ENCODE data around the gene TNIK.

DNA sequence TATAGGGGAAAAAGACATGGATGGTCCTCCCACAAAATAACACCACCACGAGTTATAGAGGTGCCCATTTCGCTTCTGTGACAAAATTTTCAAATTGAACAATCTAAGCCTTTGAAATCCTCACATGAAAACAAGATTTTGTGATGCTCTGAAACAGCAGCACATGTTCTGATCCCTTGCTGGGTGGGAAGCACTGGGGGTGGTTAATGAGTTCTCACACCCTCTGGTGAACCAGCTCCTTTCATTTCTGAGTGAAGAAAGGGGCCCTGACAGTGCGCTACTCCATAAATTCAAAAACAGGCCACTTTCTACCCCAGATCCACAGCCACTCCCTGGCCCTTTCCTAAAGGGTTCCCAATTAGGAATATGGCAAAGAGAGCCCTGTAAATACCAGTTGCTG is 129.3 kb downstream of the TNIK start:
- TF ChIP-seq, protein P1, sequence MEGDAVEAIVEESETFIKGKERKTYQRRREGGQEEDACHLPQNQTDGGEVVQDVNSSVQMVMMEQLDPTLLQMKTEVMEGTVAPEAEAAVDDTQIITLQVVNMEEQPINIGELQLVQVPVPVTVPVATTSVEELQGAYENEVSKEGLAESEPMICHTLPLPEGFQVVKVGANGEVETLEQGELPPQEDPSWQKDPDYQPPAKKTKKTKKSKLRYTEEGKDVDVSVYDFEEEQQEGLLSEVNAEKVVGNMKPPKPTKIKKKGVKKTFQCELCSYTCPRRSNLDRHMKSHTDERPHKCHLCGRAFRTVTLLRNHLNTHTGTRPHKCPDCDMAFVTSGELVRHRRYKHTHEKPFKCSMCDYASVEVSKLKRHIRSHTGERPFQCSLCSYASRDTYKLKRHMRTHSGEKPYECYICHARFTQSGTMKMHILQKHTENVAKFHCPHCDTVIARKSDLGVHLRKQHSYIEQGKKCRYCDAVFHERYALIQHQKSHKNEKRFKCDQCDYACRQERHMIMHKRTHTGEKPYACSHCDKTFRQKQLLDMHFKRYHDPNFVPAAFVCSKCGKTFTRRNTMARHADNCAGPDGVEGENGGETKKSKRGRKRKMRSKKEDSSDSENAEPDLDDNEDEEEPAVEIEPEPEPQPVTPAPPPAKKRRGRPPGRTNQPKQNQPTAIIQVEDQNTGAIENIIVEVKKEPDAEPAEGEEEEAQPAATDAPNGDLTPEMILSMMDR (conservative IDR thresholded peaks at IDR 0.05; ENCODE audit: low read depth, low read length) = no peak
- no peak for TF ChIP-seq EZH2 (IDR thresholded peaks at IDR 0.05; ENCODE audit: low read length, unreplicated experiment)
- TF ChIP-seq EZH2phosphoT487 (IDR thresholded peaks at IDR 0.05; ENCODE audit: borderline replicate concordance, low read length) = no peak
